ENCODE measurements around the gene C1orf167.

The C1orf167 gene

GRCh38 chr1:11837767-11838348, 75.9 kb downstream of the C1orf167 start:
- no peak for DNase-seq

GRCh38 chr1:11838349-11839272, 76.6 kb downstream of the C1orf167 start:
- DNase-seq, result peak; percentile 72 to 73

Data from CD4-positive, alpha-beta T cell treated with Interleukin-1 beta for 1 hour (primary cell).